A549 (cell line): Measurements from ENCODE around the gene IFRD1.

ENCODE experiments used
- CHD4 ChIP-seq: fragments of 200-600 bp; sonication (generic); IDR thresholded peaks from 2 replicates; pipeline ENCODE4 v1.6.1; 2016; ENCODE audit warnings: antibody characterized with exemption, mild to moderate bottlenecking, borderline replicate concordance
- CTCF ChIP-seq: fragments of >200 bp; sonication (Bioruptor Twin); formaldehyde crosslinking; IDR thresholded peaks from 3 replicates; pipeline ENCODE4 v1.5.1; 2016
- ESRRA ChIP-seq: fragments of 150-350 bp; IDR thresholded peaks from 2 replicates; pipeline ENCODE4 v1.6.1; 2014; ENCODE audit warnings: mild to moderate bottlenecking, low read length, borderline replicate concordance
- FOSL2 ChIP-seq, 2 experiments: fragments of 450-650 bp in 1 of 2; fragments of >200 bp in 1 of 2; sonication (Bioruptor Twin) in 1 of 2; formaldehyde crosslinking; IDR thresholded peaks; 2 replicates each; pipeline versions ENCODE4 v1.5.0 to v1.6.1; 2016 to 2020; ENCODE audit warnings: mild to moderate bottlenecking in 1 of 2, moderate library complexity in 1 of 2
- MAX ChIP-seq: IDR thresholded peaks from 2 replicates; pipeline ENCODE4 v1.6.1; 2012
- POLR2A ChIP-seq: IDR thresholded peaks from 2 replicates; pipeline ENCODE4 v1.6.1; 2012; ENCODE audit warnings: mild to moderate bottlenecking, low read length
- RAD21 ChIP-seq, 2 experiments: fragments of >200 bp in 1 of 2; sonication (Bioruptor Twin) in 1 of 2; formaldehyde crosslinking in 1 of 2; IDR thresholded peaks in 1 of 2; conservative IDR thresholded peaks in 1 of 2; 2 replicates in 1 of 2; 3 replicates in 1 of 2; pipeline ENCODE4 v1.6.1; 2012 to 2018; ENCODE audit warnings: inconsistent platforms in 1 of 2
- RFX5 ChIP-seq: fragments of 450-650 bp; IDR thresholded peaks from 2 replicates; pipeline ENCODE4 v1.7.1; 2014; ENCODE audit warnings: antibody characterized with exemption, mild to moderate bottlenecking, moderate library complexity
- SMC3 ChIP-seq: fragments of >200 bp; sonication (Bioruptor Twin); formaldehyde crosslinking; IDR thresholded peaks from 3 replicates; pipeline ENCODE4 v1.6.1; 2018; ENCODE audit warnings: inconsistent platforms
- TP53 ChIP-seq: fragments of 250-450 bp; sonication (Bioruptor Pico); IDR thresholded peaks from 2 replicates; pipeline ENCODE4 v1.5.0; 2021; ENCODE audit warnings: mild to moderate bottlenecking, moderate library complexity
- TF ChIP-seq, protein P1 (sequence below): fragments of 250-450 bp; sonication (Bioruptor Pico); IDR thresholded peaks from 2 replicates; pipeline ENCODE4 v1.5.0; 2021; ENCODE audit warnings: mild to moderate bottlenecking, moderate library complexity, borderline replicate concordance
- TF ChIP-seq, protein P2 (sequence below): fragments of >200 bp; sonication (Bioruptor Twin); formaldehyde crosslinking; IDR thresholded peaks from 2 replicates; pipeline ENCODE4 v1.6.1; 2016

- TF ChIP-seq CTCF (no peak), MAX (no peak), ESRRA (no peak), RFX5 (no peak), RAD21 (conservative IDR thresholded peaks at IDR 0.05 in 1 of 2, IDR thresholded peaks at IDR 0.05 in 1 of 2) (no peak), FOSL2 (IDR thresholded peaks at IDR 0.05) (no peak), FOSL2 (CRISPR knock-in tag; IDR thresholded peaks at IDR 0.05) (no peak), CHD4 (no peak), TP53 (CRISPR knock-in tag) (no peak), SMC3 (no peak), POLR2A (no peak)
- TF ChIP-seq, protein P1, sequence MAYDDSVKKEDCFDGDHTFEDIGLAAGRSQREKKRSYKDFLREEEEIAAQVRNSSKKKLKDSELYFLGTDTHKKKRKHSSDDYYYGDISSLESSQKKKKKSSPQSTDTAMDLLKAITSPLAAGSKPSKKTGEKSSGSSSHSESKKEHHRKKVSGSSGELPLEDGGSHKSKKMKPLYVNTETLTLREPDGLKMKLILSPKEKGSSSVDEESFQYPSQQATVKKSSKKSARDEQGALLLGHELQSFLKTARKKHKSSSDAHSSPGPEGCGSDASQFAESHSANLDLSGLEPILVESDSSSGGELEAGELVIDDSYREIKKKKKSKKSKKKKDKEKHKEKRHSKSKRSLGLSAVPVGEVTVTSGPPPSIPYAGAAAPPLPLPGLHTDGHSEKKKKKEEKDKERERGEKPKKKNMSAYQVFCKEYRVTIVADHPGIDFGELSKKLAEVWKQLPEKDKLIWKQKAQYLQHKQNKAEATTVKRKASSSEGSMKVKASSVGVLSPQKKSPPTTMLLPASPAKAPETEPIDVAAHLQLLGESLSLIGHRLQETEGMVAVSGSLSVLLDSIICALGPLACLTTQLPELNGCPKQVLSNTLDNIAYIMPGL (CRISPR knock-in tag), result no peak
- TF ChIP-seq, protein P2, sequence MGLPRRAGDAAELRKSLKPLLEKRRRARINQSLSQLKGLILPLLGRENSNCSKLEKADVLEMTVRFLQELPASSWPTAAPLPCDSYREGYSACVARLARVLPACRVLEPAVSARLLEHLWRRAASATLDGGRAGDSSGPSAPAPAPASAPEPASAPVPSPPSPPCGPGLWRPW, result no peak
Measured at GRCh38 chr7:112447406-112447805, 2.9 kb upstream of the IFRD1 start.
